SK-N-SH treated with all-trans-retinoic acid at 6 μM for 48 hours (cell line): ENCODE results near the gene MAB21L3.

Experiments used
- CREB5 ChIP-seq: fragments of 250-450 bp; sonication (Bioruptor Pico); IDR thresholded peaks from 2 replicates; pipeline ENCODE4 v1.5.1; 2020; ENCODE audit warnings: low read depth, mild to moderate bottlenecking, moderate library complexity
- CSRNP3 ChIP-seq: fragments of 250-450 bp; sonication (Bioruptor Pico); IDR thresholded peaks from 2 replicates; pipeline ENCODE4 v1.5.1; 2021; ENCODE audit warnings: mild to moderate bottlenecking, moderate library complexity
- ESRRG ChIP-seq: fragments of 250-450 bp; sonication (Bioruptor Pico); IDR thresholded peaks from 2 replicates; pipeline ENCODE4 v1.6.1; 2021; ENCODE audit warnings: mild to moderate bottlenecking
- ISL1 ChIP-seq: fragments of 250-450 bp; sonication (Bioruptor Pico); IDR thresholded peaks from 2 replicates; pipeline ENCODE4 v2.1.2; 2022; ENCODE audit warnings: mild to moderate bottlenecking, moderate library complexity
- OSR1 ChIP-seq: fragments of 250-450 bp; sonication (Bioruptor Pico); IDR thresholded peaks from 2 replicates; pipeline ENCODE4 v1.8.0; 2022; ENCODE audit warnings: moderate library complexity, mild to moderate bottlenecking, inconsistent platforms
- RARB ChIP-seq: fragments of 250-450 bp; sonication (Bioruptor Pico); IDR thresholded peaks from 2 replicates; pipeline ENCODE4 v1.8.0; 2021; ENCODE audit warnings: mild to moderate bottlenecking, moderate library complexity
- ZFP30 ChIP-seq: fragments of 450-650 bp; formaldehyde crosslinking; IDR thresholded peaks from 2 replicates; pipeline ENCODE4 v1.5.0; 2022; ENCODE audit warnings: mild to moderate bottlenecking, moderate library complexity

GRCh38 chr1:116125758-116126157 lies 14.6 kb downstream of the MAB21L3 start:
- TF ChIP-seq ZFP30 (CRISPR knock-in tag) (no peak), CSRNP3 (CRISPR knock-in tag) (no peak), OSR1 (CRISPR knock-in tag) (no peak), RARB (no peak), ESRRG (CRISPR knock-in tag) (no peak), CREB5 (CRISPR knock-in tag) (no peak), ISL1 (CRISPR knock-in tag) (no peak)
